ENCODE measurements around the gene CPB1. TPM values are rescaled to one million over a fixed set of nuclear protein-coding genes. Genes with fewer than 3 reads are reported as not detected.

Gene CPB1
- total and polyA plus RNA-seq, 2 of the 8 experiments (the other 6 are each of a cell fraction or from before 2014, with no cell fraction given), result not detected

DNA sequence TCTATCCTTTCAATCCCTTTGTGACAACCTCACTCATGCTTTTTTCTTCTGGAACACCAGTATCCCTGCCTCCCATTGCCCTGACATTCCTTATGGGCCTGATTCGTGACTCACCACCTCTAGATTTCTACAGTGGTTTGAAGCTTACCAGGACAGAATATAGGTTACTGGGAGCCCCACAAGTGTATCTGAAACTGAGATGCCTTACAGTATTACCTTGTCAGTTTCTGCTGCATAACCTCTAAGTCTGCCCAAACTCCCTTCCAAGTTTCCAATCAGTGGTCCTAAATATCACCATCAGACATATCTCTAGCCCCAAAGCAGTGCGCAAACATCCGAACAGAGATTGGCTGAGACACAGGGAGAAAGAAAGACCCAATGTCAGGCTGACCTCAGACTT, 5.6 kb downstream of the CPB1 start (continued):
- no peak for TF ChIP-seq SUZ12 (IDR thresholded peaks at IDR 0.05; ENCODE audit: low read length)
- TF ChIP-seq, protein P1, sequence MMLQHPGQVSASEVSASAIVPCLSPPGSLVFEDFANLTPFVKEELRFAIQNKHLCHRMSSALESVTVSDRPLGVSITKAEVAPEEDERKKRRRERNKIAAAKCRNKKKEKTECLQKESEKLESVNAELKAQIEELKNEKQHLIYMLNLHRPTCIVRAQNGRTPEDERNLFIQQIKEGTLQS (IDR thresholded peaks at IDR 0.05; ENCODE audit: insufficient read depth, low read depth, low read length), result no peak
